ENCODE data around the gene KIF20A.

GRCh38 chr5:138224712-138225111, 45.8 kb downstream of the KIF20A start:
- TF ChIP-seq, protein P1, sequence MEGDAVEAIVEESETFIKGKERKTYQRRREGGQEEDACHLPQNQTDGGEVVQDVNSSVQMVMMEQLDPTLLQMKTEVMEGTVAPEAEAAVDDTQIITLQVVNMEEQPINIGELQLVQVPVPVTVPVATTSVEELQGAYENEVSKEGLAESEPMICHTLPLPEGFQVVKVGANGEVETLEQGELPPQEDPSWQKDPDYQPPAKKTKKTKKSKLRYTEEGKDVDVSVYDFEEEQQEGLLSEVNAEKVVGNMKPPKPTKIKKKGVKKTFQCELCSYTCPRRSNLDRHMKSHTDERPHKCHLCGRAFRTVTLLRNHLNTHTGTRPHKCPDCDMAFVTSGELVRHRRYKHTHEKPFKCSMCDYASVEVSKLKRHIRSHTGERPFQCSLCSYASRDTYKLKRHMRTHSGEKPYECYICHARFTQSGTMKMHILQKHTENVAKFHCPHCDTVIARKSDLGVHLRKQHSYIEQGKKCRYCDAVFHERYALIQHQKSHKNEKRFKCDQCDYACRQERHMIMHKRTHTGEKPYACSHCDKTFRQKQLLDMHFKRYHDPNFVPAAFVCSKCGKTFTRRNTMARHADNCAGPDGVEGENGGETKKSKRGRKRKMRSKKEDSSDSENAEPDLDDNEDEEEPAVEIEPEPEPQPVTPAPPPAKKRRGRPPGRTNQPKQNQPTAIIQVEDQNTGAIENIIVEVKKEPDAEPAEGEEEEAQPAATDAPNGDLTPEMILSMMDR (IDR thresholded peaks at IDR 0.05) = no peak
- TF ChIP-seq TCF12 (IDR thresholded peaks at IDR 0.05) = no peak
- no peak for TF ChIP-seq EZH2phosphoT487 (IDR thresholded peaks at IDR 0.05; ENCODE audit: borderline replicate concordance, low read depth)
- TF ChIP-seq, protein P2, sequence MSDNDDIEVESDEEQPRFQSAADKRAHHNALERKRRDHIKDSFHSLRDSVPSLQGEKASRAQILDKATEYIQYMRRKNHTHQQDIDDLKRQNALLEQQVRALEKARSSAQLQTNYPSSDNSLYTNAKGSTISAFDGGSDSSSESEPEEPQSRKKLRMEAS (IDR thresholded peaks at IDR 0.05; ENCODE audit: low read depth) = no peak
- no peak for TF ChIP-seq RAD21 (IDR thresholded peaks at IDR 0.05; ENCODE audit: low read length)
- no peak for TF ChIP-seq FOXM1 (IDR thresholded peaks at IDR 0.05; ENCODE audit: low read depth)
- TF ChIP-seq, protein P3, sequence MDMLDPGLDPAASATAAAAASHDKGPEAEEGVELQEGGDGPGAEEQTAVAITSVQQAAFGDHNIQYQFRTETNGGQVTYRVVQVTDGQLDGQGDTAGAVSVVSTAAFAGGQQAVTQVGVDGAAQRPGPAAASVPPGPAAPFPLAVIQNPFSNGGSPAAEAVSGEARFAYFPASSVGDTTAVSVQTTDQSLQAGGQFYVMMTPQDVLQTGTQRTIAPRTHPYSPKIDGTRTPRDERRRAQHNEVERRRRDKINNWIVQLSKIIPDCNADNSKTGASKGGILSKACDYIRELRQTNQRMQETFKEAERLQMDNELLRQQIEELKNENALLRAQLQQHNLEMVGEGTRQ (IDR thresholded peaks at IDR 0.05; ENCODE audit: borderline replicate concordance, low read depth, low read length) = no peak

All from SK-N-SH (cell line).